ENCODE measurements around the gene ZNF799. TPM values are rescaled to one million over a fixed set of nuclear protein-coding genes. Genes with fewer than 3 reads are reported as not detected.
A peak's percentile ranks its signal among the peaks of the same experiment; 100 is the strongest.
"Not testable (repeated sequence)": the region's sequence is repeated elsewhere in the genome, so short reads cannot be mapped to it uniquely, and the experiment has no call there.

The ZNF799 gene
- total RNA-seq, result 1 to 10 TPM; 4.2 to 4.7 TPM

DNA sequence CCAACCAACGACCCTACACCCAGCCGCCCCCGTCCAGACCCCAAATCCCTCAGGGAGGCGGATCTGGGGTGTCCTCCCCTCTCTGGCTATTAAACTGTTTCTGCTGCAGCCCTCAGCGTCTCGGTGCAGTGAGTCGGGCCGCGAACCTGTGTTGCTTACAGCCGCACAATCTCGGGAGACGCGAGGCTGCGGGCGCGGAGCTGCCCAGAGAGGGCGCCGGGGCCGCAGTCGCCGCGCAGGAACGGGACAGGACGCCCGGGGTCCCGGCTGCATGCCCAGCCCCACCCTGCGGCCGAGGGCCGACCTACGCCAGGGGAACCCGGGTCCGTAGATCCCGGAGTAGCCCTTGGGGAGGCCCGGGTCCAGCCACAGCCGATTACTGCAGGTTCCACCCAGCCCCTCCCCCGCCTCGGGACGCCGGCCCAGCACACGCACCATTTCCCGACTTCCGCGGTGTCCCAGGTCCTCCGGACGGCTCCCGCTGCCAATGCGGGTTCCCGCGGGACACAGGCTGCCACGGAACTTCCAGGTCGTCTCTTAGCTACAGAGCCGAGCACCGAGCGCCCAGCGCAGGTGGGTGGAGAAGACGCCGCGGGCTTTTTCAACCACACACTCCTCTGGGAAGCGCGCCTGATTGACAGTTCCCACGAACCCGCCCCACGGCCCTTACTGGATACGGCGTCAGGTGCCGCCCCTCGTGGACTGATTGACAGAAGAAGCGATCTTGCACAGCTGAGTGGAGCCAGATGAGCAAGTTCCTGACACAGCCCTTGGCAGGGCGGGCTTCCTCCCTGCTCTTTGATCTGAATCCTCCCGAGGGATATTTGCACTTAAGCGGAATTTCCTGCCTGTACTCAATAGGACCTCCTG lies at the start of gene ZNF799:
ZNF799 (minus strand) TSS at position 639 of the 870 bp plus-strand sequence; CDS start at position 438, 201 bp downstream.
- Mint-ChIP-seq H3K36me3 (peaks cover 9% of the 10 kb centered on the region), H3K27ac (peak within 1 kb of the TSS; percentile 76), H3K9me3 (peaks cover 5% of the 10 kb centered on the region), H3K4me3 (peak within 1 kb of the TSS; percentile 90), H3K27me3 (no peaks in the 10 kb centered on the region), H3K4me1 (ENCODE audit: low read depth) (peaks cover 8% of the 10 kb centered on the region)
- peak; percentile 93 for DNase-seq
- POLR2A ChIA-PET, result interaction anchor here (0.6 to 1.8 kb wide), 5 partner anchors 39 to 203 kb away, joined by 3 to 11 read pairs (median 3); partner anchors contain the start of genes ZNF443 and ZNF563
- intact Hi-C loops (cut with micrococcal nuclease), result loop anchor here (1.0 to 2.0 kb wide), 4 partner anchors 36 to 107 kb away; partner anchors contain the start of genes ZNF44, ZNF442 and ZNF443
- CTCF ChIA-PET, result interaction anchor here (1.5 kb wide), 1 partner anchor 40 kb away, joined by 4 read pairs; the partner anchor contains the start of gene ZNF443

DNA sequence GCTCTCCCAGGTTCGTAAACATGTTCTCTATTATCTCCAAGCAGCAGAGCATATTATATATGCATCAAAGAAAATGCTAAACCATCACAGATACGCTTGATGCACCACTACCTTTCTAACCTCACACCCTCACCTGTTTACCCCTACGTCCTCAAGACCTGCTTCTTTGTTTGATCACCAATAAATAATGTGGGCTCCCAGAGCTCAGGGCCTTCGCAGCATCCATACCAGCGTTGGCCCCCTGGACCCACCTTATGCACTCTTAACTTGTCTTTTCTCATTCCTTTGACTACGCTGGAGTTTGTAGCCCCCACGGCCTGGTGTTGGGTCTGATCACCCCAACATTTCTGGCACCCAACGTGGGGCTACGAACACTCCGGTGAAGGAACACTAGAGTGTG lies 49.8 kb upstream of the ZNF799 start:
- ChIA-PET CTCF (no interaction called here), POLR2A (no interaction called here)
- intact Hi-C loops (cut with micrococcal nuclease), result no loop called here
- H3K9me3 Mint-ChIP-seq, result peaks cover 31% of the 10 kb centered on the region
- H3K36me3 Mint-ChIP-seq, result peaks cover 16% of the 10 kb centered on the region
- no peak overlapping the region for H3K27ac Mint-ChIP-seq
- no peak for DNase-seq
- no peak overlapping the region for H3K4me3 Mint-ChIP-seq
- no peaks in the 10 kb centered on the region for H3K27me3 Mint-ChIP-seq
- no peaks in the 10 kb centered on the region for H3K4me1 Mint-ChIP-seq (ENCODE audit: low read depth)

GRCh38 chr19:12448808-12449207 lies 47.7 kb upstream of the ZNF799 start:
- H3K27me3 Mint-ChIP-seq, result no peaks in the 10 kb centered on the region
- CTCF ChIA-PET, result no interaction called here
- intact Hi-C loops (cut with micrococcal nuclease), result no loop called here
- no peaks in the 10 kb centered on the region for H3K4me1 Mint-ChIP-seq (ENCODE audit: low read depth)
- peaks cover 16% of the 10 kb centered on the region for H3K36me3 Mint-ChIP-seq
- H3K4me3 Mint-ChIP-seq, result no peak overlapping the region
- peaks cover 37% of the 10 kb centered on the region for H3K9me3 Mint-ChIP-seq
- POLR2A ChIA-PET, result no interaction called here
- H3K27ac Mint-ChIP-seq, result no peak overlapping the region
- no peak for DNase-seq

DNA sequence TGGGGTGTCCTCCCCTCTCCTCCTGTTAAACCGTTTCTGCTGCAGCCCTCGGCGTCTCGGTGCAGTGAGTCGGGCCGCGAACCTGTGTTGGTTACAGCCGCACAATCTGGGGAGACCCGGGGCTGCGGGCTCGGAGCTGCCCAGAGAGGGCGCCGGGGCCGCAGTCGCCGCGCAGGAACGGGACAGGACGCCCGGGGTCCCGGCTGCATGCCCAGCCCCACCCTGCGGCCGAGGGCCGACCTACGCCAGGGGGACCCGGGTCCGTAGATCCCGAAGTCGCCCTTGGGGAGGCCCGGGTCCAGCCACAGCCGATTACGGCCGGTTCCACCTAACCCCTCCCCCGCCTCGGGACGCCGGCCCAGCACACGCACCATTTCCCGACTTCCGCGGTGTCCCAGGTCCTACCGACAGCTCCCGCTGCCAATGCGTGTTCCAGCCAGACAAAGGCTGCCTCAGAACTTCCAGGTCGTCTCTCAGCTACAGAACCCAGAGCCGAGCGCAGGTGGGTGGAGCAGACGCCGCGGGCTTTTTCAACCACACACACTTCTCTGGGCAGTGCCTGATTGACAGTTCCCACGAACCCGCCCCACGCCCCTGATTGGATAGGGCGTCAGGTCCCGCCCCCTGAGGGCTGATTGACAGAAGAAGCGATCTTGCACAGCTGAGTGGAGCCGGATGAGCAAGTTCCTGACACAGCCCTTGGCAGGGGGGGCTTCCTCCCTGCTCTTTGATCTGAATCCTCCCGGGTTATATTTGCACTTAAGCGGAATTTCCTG lies 39.7 kb upstream of the ZNF799 start, which contains the start of gene ZNF443:
ZNF443 (minus strand) TSS at position 481 of the 776 bp plus-strand sequence; CDS start at position 374, 107 bp downstream.
- Mint-ChIP-seq H3K4me1 (ENCODE audit: low read depth) (peaks cover 11% of the 10 kb centered on the region), H3K27ac (peak within 1 kb of the TSS; percentile 92), H3K4me3 (peak within 1 kb of the TSS; percentile 97), H3K36me3 (peaks cover 16% of the 10 kb centered on the region), H3K27me3 (no peaks in the 10 kb centered on the region), H3K9me3 (peaks cover 22% of the 10 kb centered on the region)
- DNase-seq, result peak; percentile 100
- ChIA-PET POLR2A (interaction anchor here (0.6 to 1.6 kb wide), 4 partner anchors 40 to 107 kb away, joined by 3 to 7 read pairs (median 3); partner anchors contain the start of genes ZNF563 and ZNF799), CTCF (interaction anchor here (1.0 to 1.5 kb wide), 3 partner anchors 39 to 75 kb away, joined by 3 to 4 read pairs (median 3); partner anchors contain the start of genes ZNF442 and ZNF799)
- intact Hi-C loops (cut with micrococcal nuclease), result loop anchor here (1.0 to 5.0 kb wide), 5 partner anchors 40 to 147 kb away; partner anchors contain the start of genes ZNF564, ZNF709 and ZNF799

- peaks cover 25% of the 10 kb centered on the region for H3K9me3 Mint-ChIP-seq
- H3K4me3 Mint-ChIP-seq, result peak overlapping the region; percentile 97
- POLR2A ChIA-PET, result interaction anchor here (0.7 to 1.6 kb wide), 3 partner anchors 39 to 107 kb away, joined by 3 to 7 read pairs (median 4); partner anchors contain the start of genes ZNF563 and ZNF799
- H3K36me3 Mint-ChIP-seq, result peaks cover 20% of the 10 kb centered on the region
- H3K27me3 Mint-ChIP-seq, CTCF ChIA-PET: not testable (repeated sequence)
- peaks cover 11% of the 10 kb centered on the region for H3K4me1 Mint-ChIP-seq (ENCODE audit: low read depth)
- peak; percentile 81 for DNase-seq
- H3K27ac Mint-ChIP-seq, result peak overlapping the region; percentile 84
- intact Hi-C loops (cut with micrococcal nuclease), result loop anchor here (1.0 to 5.0 kb wide), 5 partner anchors 39 to 147 kb away; partner anchors contain the start of genes ZNF564, ZNF709 and ZNF799
Measured at GRCh38 chr19:12439686-12440540, 38.8 kb upstream of the ZNF799 start.

GRCh38 chr19:12430726-12431299 lies 29.7 kb upstream of the ZNF799 start:
- POLR2A ChIA-PET; H3K27me3 Mint-ChIP-seq; H3K4me1 Mint-ChIP-seq (ENCODE audit: low read depth); intact Hi-C loops (cut with micrococcal nuclease); CTCF ChIA-PET; DNase-seq; H3K4me3 Mint-ChIP-seq; H3K27ac Mint-ChIP-seq: not testable (repeated sequence)
- peaks cover 69% of the 10 kb centered on the region for H3K36me3 Mint-ChIP-seq
- peaks cover 75% of the 10 kb centered on the region for H3K9me3 Mint-ChIP-seq

- Mint-ChIP-seq H3K36me3 (peaks cover 65% of the 10 kb centered on the region), H3K27ac (no peak overlapping the region), H3K4me3 (no peak overlapping the region), H3K4me1 (ENCODE audit: low read depth) (no peaks in the 10 kb centered on the region), H3K9me3 (peaks cover 62% of the 10 kb centered on the region), H3K27me3 (no peaks in the 10 kb centered on the region)
- intact Hi-C loops (cut with micrococcal nuclease), result no loop called here
- CTCF ChIA-PET, result interaction anchor here (0.6 kb wide), 1 partner anchor 683 kb away, joined by 3 read pairs; no protein-coding TSS in a partner anchor
- DNase-seq, result no peak
- POLR2A ChIA-PET, result no interaction called here
Measured at GRCh38 chr19:12425888-12426274, 24.8 kb upstream of the ZNF799 start.

- POLR2A ChIA-PET, result no interaction called here
- peaks cover 60% of the 10 kb centered on the region for H3K9me3 Mint-ChIP-seq
Measured at GRCh38 chr19:12425236-12425887, 24.3 kb upstream of the ZNF799 start.

DNA sequence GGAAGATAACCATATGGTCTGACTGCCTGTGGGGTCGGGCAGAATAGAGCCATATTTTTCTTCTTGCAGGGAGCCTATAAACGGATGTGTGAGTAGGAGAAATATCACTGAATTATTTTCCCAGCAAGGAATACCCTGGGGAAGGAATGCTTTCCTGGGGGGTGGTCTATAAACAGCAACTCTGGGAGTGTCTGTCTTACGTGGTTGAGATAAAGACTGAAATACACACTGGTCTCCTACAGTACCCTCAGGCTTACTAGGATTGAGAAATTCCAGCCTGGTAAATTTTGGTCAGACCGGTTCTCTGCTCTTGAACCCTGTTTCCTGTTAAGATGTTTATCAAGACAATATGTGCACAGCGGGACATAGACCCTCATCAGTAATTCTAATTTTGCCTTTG lies 16.2 kb upstream of the ZNF799 start:
- intact Hi-C loops (cut with micrococcal nuclease); CTCF ChIA-PET; H3K27ac Mint-ChIP-seq; H3K4me1 Mint-ChIP-seq (ENCODE audit: low read depth); POLR2A ChIA-PET; H3K4me3 Mint-ChIP-seq; DNase-seq; H3K27me3 Mint-ChIP-seq: not testable (repeated sequence)
- Mint-ChIP-seq H3K9me3 (peaks cover 41% of the 10 kb centered on the region), H3K36me3 (peaks cover 31% of the 10 kb centered on the region)

More at GRCh38 chr19:12425236-12425887, 24.3 kb upstream of the ZNF799 start:
- no peak overlapping the region for H3K27ac Mint-ChIP-seq
- DNase-seq, result no peak
- CTCF ChIA-PET, result no interaction called here
- H3K36me3 Mint-ChIP-seq, result peaks cover 62% of the 10 kb centered on the region
- no peaks in the 10 kb centered on the region for H3K4me1 Mint-ChIP-seq (ENCODE audit: low read depth)
- H3K27me3 Mint-ChIP-seq, result no peaks in the 10 kb centered on the region
- intact Hi-C loops (cut with micrococcal nuclease), result no loop called here
- no peak overlapping the region for H3K4me3 Mint-ChIP-seq

- intact Hi-C loops (cut with micrococcal nuclease), result no loop called here
- H3K4me1 Mint-ChIP-seq (ENCODE audit: low read depth), result no peaks in the 10 kb centered on the region
- H3K9me3 Mint-ChIP-seq, result peaks cover 20% of the 10 kb centered on the region
- H3K36me3 Mint-ChIP-seq, result peaks cover 11% of the 10 kb centered on the region
- no peak overlapping the region for H3K27ac Mint-ChIP-seq
- DNase-seq, result no peak
- CTCF ChIA-PET, result no interaction called here
- no peak overlapping the region for H3K4me3 Mint-ChIP-seq
- H3K27me3 Mint-ChIP-seq, result no peaks in the 10 kb centered on the region
- POLR2A ChIA-PET, result no interaction called here
Measured at GRCh38 chr19:12411893-12412292, 10.8 kb upstream of the ZNF799 start.
